GM12891 (cell line): ENCODE data around the gene ALCAM.
"Not testable (repeated sequence)": the region's sequence is repeated elsewhere in the genome, so short reads cannot be mapped to it uniquely, and the experiment has no call there.

Source experiments
- DNase-seq: peaks from one replicate; pipeline ENCODE4 v3.0.0; 2011; ENCODE audit warnings: low spot score; ENCODE audit not compliant: insufficient read length
- FAIRE-seq: peaks from 2 replicates; lab custom pipeline; 2011; peaks lifted over from hg19 to GRCh38; lab: Jason Lieb, UNC
- PAX5 ChIP-seq: IDR thresholded peaks from 2 replicates; pipeline ENCODE4 v1.6.1; 2011; ENCODE audit warnings: low read length, moderate library complexity, mild to moderate bottlenecking; ENCODE audit not compliant: insufficient read depth, severe bottlenecking
- POLR2A ChIP-seq: IDR thresholded peaks from 2 replicates; pipeline ENCODE4 v1.6.1; 2011; ENCODE audit warnings: low read depth, low read length, control low read depth
- POLR2AphosphoS5 ChIP-seq: IDR thresholded peaks from 2 replicates; pipeline ENCODE4 v1.6.1; 2011; ENCODE audit warnings: low read depth, low read length, control low read depth
- POU2F2 ChIP-seq: IDR thresholded peaks from 2 replicates; pipeline ENCODE4 v1.6.1; 2011; ENCODE audit warnings: low read depth, mild to moderate bottlenecking, control low read depth, low read length, moderate library complexity
- SPI1 ChIP-seq: IDR thresholded peaks from 2 replicates; pipeline ENCODE4 v1.6.1; 2011; ENCODE audit warnings: low read depth, low read length, control low read depth
- TAF1 ChIP-seq: IDR thresholded peaks from 2 replicates; pipeline ENCODE4 v1.6.1; 2011; ENCODE audit warnings: low read depth, low read length, control low read depth

The ALCAM gene

DNA sequence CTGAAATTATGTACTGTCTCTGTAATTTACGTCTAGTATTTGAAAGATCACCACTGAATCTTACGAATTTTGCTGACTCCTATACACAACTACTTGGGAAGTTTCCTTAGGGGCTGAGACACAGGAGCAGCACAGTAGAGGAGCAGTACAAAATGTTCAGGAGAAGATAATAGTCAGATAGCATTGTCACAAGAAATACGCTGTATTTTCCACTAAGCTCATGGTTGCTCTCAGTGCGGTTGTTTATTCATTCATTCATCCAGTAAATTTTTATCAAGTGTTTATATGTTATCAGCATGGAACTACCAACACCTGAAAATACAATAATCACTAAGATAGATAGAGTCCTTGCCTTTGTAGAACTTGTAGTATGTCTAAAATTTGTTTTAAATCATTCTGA is 34.5 kb downstream of the ALCAM start:
- DNase-seq (no peak), FAIRE-seq (no peak)
- TF ChIP-seq PAX5: no peak
- TF ChIP-seq TAF1: no peak
- no peak for TF ChIP-seq POU2F2
- TF ChIP-seq SPI1: no peak
- no peak for TF ChIP-seq POLR2A
- TF ChIP-seq POLR2AphosphoS5: no peak

DNA sequence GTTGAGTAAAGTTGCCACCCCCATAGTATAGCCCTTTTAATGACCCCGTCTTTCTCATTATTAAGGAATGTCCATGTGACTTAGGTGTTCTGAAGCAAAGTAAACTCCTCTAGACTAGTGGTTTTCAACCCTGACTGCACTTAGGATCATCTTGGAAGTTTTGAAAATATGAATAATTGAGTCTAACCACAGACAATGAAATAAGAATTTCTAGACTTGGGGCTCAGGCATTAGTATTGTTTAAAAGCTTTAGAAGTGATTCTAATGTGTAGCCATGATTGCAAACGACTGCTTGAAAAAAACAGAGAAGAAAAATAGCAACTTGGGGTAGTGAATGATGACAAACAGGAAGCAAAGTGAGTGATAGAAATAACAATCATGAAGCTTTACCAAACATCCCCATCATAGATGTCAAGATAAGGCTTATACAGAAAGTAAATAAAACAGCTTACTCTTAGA is 35.0 kb downstream of the ALCAM start:
- DNase-seq (no peak), FAIRE-seq (no peak)
- no peak for TF ChIP-seq SPI1
- TF ChIP-seq POLR2A: no peak
- TF ChIP-seq POU2F2: no peak
- no peak for TF ChIP-seq POLR2AphosphoS5
- TF ChIP-seq PAX5: no peak
- no peak for TF ChIP-seq TAF1

DNA sequence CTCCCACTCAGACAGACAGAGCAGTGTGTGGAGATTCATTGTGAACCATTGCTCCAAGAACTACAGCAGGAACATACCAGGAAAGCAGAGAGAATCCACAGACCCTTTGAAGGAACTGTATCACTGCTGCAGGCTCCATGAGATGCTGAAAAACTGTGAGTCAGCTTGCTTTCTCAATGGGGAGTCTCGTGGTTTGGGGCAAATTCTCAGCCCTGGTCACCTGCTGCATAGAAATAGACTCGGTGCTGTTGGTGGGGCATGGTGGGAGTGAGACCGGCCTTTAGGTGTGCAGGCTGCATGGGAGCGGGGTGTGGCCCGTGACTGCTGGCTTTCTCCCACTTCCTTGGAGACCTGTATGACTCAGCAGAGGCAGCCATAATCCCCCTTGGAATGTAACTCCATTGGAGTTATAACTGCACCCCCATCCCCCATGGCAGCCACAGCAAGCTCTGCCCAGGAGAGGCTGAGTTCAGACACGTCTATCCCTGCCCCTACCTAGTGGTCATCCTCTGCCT is 35.6 kb downstream of the ALCAM start:
- no peak for DNase-seq
- FAIRE-seq: no peak
- TF ChIP-seq SPI1 (no peak), POU2F2 (no peak), POLR2AphosphoS5 (no peak), POLR2A (no peak), PAX5 (no peak), TAF1 (no peak)

DNA sequence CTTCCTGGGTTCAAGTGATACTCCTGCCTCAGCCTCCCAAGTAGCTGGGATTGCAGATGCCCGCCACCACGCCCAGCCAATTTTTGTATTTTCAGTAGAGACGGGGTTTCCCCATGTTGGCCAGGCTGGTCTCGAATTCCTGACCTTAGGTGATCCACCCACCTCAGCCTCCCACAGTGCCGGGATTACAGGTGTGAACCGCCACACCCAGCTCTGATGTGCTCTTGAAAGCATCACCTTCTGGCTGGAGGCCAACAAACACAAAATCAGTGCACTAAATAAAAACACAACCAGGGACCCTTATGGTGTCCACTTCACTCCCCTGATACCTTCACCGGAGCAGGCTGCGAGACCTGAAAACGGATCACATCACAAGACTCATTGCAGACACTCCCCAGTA is 36.3 kb downstream of the ALCAM start:
- not testable (repeated sequence) for DNase-seq, FAIRE-seq

DNA sequence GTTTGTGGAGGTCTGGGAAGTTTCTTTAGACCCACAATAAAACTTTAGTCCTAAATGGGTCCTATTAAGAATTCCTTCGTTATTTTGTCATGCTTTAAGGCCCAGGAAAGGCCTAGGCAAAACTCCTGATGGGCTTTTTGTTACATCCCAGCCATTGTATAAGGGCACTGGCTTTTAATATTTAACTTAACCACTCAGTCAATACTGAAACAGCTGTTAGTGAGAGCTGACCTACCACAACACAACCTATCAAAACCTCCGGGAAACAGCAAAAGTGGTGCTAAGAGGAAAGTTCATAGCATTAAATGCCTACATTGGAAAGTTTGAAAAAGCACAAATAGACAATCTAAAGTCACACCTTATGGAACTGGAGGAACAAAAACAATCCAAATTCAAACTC is 39.6 kb downstream of the ALCAM start:
- DNase-seq: no peak
- no peak for FAIRE-seq
- TF ChIP-seq PAX5 (no peak), POLR2A (no peak), POU2F2 (no peak), SPI1 (no peak), POLR2AphosphoS5 (no peak), TAF1 (no peak)

DNA sequence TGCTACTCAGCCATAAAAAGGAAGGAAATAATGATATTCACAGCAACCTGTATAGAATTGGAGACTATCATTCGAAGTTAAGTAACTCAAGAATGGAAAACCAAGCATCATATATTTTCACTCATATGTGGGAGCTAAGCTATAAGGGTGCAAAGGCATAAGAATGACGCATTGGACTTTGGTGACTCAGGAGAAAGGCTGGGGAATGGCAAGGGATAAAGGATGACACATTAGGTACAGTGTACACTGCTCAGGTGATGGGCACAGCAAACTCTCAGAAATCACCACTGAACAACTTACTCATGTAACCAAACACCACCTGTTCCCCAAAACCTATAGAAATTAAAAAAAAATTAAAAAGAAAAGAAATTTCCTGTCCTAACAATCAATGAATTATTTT is 42.7 kb downstream of the ALCAM start:
- no peak for TF ChIP-seq POLR2AphosphoS5
- TF ChIP-seq POU2F2: no peak
- DNase-seq (no peak), FAIRE-seq (no peak)

DNA sequence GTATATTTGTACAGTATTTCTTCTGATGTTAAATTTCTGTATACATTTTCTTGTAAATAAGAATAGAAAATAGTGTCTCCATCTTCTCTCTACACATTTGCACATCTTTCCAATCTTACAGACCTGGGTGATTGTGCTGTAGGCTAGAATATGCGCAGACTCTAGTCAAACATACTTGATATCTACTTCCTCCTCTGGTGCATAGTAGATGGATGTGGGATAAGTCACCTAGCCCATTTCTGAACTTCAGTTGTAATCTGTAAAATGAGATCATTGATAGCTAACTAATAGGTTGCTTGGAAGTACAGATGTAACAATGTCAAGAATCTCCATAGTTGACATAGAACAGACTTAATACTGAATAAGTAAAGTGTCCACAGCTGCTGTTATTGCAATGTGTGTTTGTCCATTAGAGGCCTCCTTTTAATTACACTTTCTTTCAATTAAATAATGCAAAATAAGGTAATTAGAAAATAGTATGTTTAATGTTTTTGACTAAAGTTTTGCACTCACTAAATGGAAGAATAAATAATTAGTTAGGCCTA is 46.7 kb downstream of the ALCAM start:
- TF ChIP-seq PAX5: no peak
- TF ChIP-seq TAF1: no peak
- no peak for TF ChIP-seq SPI1
- no peak for TF ChIP-seq POLR2AphosphoS5
- TF ChIP-seq POLR2A: no peak
- no peak for TF ChIP-seq POU2F2
- no peak for FAIRE-seq

DNA sequence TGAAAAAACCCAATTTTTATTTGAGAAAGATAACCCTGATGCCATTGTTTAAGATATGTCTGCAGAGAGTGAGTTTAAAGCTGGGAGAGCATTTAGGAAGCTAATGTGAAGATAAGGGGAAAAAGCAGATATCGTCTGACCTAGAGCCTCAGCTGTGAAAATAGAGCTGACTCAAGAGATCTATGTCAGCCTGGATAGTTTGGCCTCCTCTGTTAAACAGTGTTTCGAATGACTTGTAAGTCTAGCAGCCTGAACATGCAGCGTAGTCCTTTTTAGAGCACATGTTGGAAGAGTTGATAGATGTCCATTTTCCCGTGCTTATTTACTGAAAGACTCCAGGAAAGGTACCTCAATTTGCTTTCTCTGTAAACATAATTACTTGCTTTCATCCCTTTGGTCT is 48.1 kb downstream of the ALCAM start:
- DNase-seq (no peak), FAIRE-seq (no peak)
- TF ChIP-seq POU2F2: no peak
- no peak for TF ChIP-seq PAX5
- no peak for TF ChIP-seq POLR2A
- no peak for TF ChIP-seq POLR2AphosphoS5
- TF ChIP-seq TAF1: no peak
- no peak for TF ChIP-seq SPI1

More for the DNA sequence above, 46.7 kb downstream of the ALCAM start:
- DNase-seq: no peak

DNA sequence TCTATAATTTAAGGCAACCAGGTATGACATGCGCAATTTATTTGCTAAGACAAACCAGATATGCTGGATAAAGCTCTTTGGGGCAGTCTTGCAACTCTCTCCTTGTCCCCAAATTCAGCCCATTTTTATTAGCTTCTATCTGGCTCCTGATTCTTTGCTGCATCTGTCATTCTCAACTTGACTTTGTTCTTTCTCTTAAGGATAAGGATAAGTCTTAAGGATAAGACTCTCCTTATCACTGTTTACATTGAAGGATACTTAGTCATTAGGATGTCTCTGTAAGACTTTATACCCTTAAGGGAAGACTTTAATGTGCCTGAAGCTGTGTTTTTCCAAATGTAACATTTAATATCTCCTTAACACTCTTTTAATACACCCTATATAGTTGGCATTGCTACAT is 49.2 kb downstream of the ALCAM start:
- FAIRE-seq (no peak), DNase-seq (no peak)
- TF ChIP-seq SPI1: no peak
- no peak for TF ChIP-seq PAX5
- no peak for TF ChIP-seq TAF1
- TF ChIP-seq POLR2A: no peak
- no peak for TF ChIP-seq POLR2AphosphoS5
- TF ChIP-seq POU2F2: no peak

DNA sequence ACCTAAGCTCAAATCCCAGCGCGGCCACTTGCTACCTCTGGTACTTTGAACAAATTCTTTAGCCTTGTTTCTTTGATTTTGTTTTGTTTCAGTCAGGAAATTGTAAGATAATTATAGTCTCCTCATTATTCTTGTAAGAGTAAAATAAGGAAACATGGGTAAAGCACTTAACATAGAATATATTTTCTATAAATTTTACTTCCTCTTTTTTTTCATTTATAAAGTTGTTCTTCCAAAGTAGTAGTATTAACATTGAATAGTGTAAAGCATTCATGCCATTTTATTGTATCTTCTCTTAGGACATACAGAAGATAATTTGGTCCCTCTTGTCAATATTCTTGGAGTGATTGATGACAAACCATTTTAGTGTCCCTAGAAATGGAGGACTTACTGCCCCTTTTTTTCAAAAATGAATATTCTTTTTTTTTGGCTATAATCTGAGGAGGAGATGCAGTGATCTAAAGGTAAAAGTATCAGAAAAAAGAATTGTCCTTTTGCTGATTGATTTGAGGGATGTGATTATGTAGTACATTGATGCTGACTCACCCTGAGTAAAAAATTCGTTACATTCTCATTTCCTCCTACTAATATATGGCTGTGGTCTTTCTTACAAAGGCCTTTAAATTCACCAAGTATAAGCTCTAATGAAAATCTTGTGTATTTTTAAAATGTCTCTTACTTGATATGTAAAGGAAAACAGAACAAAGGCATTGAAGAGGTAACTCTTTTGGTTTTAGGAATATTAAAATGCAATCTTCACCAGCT is 51.0 kb downstream of the ALCAM start:
- FAIRE-seq (no peak), DNase-seq (no peak)
- TF ChIP-seq TAF1: no peak
- TF ChIP-seq POU2F2: no peak
- TF ChIP-seq POLR2A: no peak
- no peak for TF ChIP-seq SPI1

DNA sequence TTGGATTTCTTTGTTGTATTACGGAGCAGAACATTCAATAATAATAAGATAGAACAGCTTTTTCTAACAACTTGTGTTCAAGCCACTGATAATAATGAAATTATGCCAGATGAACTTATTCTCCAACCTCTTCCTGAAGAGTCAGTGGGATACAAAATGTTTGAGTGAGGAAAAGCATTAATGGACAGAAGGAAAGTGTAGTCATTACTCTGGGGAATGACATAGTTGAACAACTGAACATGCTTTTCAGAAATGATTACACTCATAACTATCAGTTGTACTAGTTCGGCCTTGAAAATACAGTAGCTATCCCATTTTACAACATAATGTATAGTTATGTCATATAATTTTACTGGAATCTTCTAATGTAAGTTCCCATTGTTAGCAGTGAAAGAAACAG is 55.9 kb downstream of the ALCAM start:
- no peak for FAIRE-seq

More for the DNA sequence above, 55.9 kb downstream of the ALCAM start:
- no peak for DNase-seq
- TF ChIP-seq POLR2A: no peak
- no peak for TF ChIP-seq POLR2AphosphoS5
- TF ChIP-seq POU2F2: no peak
- TF ChIP-seq PAX5: no peak
- TF ChIP-seq TAF1: no peak
- TF ChIP-seq SPI1: no peak
